GM23338 (cell line): Measurements from ENCODE around the gene CDH4.

Experiments used
- CTCF ChIP-seq, 2 experiments: fragments of 200-600 bp in 1 of 2; sonication (generic) in 1 of 2; conservative IDR thresholded peaks; 2 replicates each; pipeline versions ENCODE4 v1.5.1 to v1.6.1; 2016 to 2017; ENCODE audit warnings: antibody characterized with exemption in 2 of 2, low read depth in 2 of 2, mild to moderate bottlenecking in 2 of 2, moderate library complexity in 1 of 2
- EZH2phosphoT487 ChIP-seq: fragments of 200-600 bp; sonication (generic); IDR thresholded peaks from one replicate; pipeline ENCODE4 v1.8.1; 2018; ENCODE audit warnings: antibody characterized with exemption; ENCODE audit not compliant: unreplicated experiment
- JUNB ChIP-seq: IDR thresholded peaks from one replicate; pipeline ENCODE4 v1.6.1; 2016; ENCODE audit warnings: antibody characterized with exemption; ENCODE audit not compliant: unreplicated experiment
- POLR2AphosphoS5 ChIP-seq: IDR thresholded peaks from 2 replicates; pipeline ENCODE4 v1.6.1; 2016; ENCODE audit warnings: antibody characterized with exemption, low read depth
- TF ChIP-seq, protein P1 (sequence below): IDR thresholded peaks from one replicate; pipeline ENCODE4 v1.6.1; 2018; ENCODE audit warnings: antibody characterized with exemption; ENCODE audit not compliant: unreplicated experiment

GRCh38 chr20:61891476-61891875 is 639.4 kb downstream of the CDH4 start:
- TF ChIP-seq CTCF (conservative IDR thresholded peaks at IDR 0.05; ENCODE audit: low read depth in 2 of 2) (no peak), JUNB (no peak), POLR2AphosphoS5 (no peak), EZH2phosphoT487 (no peak)
- TF ChIP-seq, protein P1, sequence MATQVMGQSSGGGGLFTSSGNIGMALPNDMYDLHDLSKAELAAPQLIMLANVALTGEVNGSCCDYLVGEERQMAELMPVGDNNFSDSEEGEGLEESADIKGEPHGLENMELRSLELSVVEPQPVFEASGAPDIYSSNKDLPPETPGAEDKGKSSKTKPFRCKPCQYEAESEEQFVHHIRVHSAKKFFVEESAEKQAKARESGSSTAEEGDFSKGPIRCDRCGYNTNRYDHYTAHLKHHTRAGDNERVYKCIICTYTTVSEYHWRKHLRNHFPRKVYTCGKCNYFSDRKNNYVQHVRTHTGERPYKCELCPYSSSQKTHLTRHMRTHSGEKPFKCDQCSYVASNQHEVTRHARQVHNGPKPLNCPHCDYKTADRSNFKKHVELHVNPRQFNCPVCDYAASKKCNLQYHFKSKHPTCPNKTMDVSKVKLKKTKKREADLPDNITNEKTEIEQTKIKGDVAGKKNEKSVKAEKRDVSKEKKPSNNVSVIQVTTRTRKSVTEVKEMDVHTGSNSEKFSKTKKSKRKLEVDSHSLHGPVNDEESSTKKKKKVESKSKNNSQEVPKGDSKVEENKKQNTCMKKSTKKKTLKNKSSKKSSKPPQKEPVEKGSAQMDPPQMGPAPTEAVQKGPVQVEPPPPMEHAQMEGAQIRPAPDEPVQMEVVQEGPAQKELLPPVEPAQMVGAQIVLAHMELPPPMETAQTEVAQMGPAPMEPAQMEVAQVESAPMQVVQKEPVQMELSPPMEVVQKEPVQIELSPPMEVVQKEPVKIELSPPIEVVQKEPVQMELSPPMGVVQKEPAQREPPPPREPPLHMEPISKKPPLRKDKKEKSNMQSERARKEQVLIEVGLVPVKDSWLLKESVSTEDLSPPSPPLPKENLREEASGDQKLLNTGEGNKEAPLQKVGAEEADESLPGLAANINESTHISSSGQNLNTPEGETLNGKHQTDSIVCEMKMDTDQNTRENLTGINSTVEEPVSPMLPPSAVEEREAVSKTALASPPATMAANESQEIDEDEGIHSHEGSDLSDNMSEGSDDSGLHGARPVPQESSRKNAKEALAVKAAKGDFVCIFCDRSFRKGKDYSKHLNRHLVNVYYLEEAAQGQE = no peak
